Skeletal muscle cell (primary cell): ENCODE measurements around the gene DNAH14.
"Not testable (repeated sequence)": the region's sequence is repeated elsewhere in the genome, so short reads cannot be mapped to it uniquely, and the experiment has no call there.

Experiments used
- DNase-seq: peaks from one replicate; pipeline ENCODE4 v3.0.0-alpha.2; 2010; ENCODE audit warnings: low read depth
- H3K4me3 ChIP-seq: 2 replicates; pipeline ENCODE4 v1.5.1; 2011; ENCODE audit warnings: low read depth, mild to moderate bottlenecking, control low read depth, low read length, moderate library complexity

DNAH14 gene

GRCh38 chr1:225310544-225310943 is 381.1 kb downstream of the DNAH14 start:
- H3K4me3 ChIP-seq, DNase-seq: not testable (repeated sequence)

- no peak for DNase-seq
- H3K4me3 ChIP-seq = no peak overlapping the region
Observed at GRCh38 chr1:225318706-225319575, 389.5 kb downstream of the DNAH14 start.

- DNase-seq = no peak
- H3K4me3 ChIP-seq = no peak overlapping the region
Observed at GRCh38 chr1:225319871-225320270, 390.4 kb downstream of the DNAH14 start.

GRCh38 chr1:225321784-225322183 is 392.3 kb downstream of the DNAH14 start:
- H3K4me3 ChIP-seq = no peak overlapping the region
- DNase-seq = no peak

GRCh38 chr1:225329041-225329440 is 399.6 kb downstream of the DNAH14 start:
- no peak overlapping the region for H3K4me3 ChIP-seq
- DNase-seq = peak; percentile 5

GRCh38 chr1:225329996-225330395 is 400.5 kb downstream of the DNAH14 start:
- DNase-seq, H3K4me3 ChIP-seq: not testable (repeated sequence)

GRCh38 chr1:225332686-225333085 is 403.2 kb downstream of the DNAH14 start:
- DNase-seq = no peak
- H3K4me3 ChIP-seq = no peak overlapping the region

- not testable (repeated sequence) for H3K4me3 ChIP-seq, DNase-seq
Observed at GRCh38 chr1:225335098-225335778, 405.8 kb downstream of the DNAH14 start.

GRCh38 chr1:225338545-225338944 is 409.1 kb downstream of the DNAH14 start:
- no peak for DNase-seq
- no peak overlapping the region for H3K4me3 ChIP-seq

- DNase-seq = no peak
- H3K4me3 ChIP-seq = no peak overlapping the region
Observed at GRCh38 chr1:225341642-225342041, 412.2 kb downstream of the DNAH14 start.

- DNase-seq = no peak
- H3K4me3 ChIP-seq = no peak overlapping the region
Observed at GRCh38 chr1:225342695-225343094, 413.2 kb downstream of the DNAH14 start.

- no peak for DNase-seq
- no peak overlapping the region for H3K4me3 ChIP-seq
Observed at GRCh38 chr1:225343618-225344017, 414.1 kb downstream of the DNAH14 start.

- no peak for DNase-seq
- H3K4me3 ChIP-seq = no peak overlapping the region
Observed at GRCh38 chr1:225347123-225347683, 417.7 kb downstream of the DNAH14 start.

- H3K4me3 ChIP-seq = no peak overlapping the region
- DNase-seq = no peak
Observed at GRCh38 chr1:225348400-225348799, 418.9 kb downstream of the DNAH14 start.

- H3K4me3 ChIP-seq = no peak overlapping the region
- no peak for DNase-seq
Observed at GRCh38 chr1:225349826-225350225, 420.4 kb downstream of the DNAH14 start.

- DNase-seq = no peak
Observed at GRCh38 chr1:225350872-225351271, 421.4 kb downstream of the DNAH14 start.

GRCh38 chr1:225354906-225355305 is 425.4 kb downstream of the DNAH14 start:
- no peak overlapping the region for H3K4me3 ChIP-seq
- no peak for DNase-seq

More at GRCh38 chr1:225350872-225351271, 421.4 kb downstream of the DNAH14 start:
- no peak overlapping the region for H3K4me3 ChIP-seq

GRCh38 chr1:225355863-225356262 is 426.4 kb downstream of the DNAH14 start:
- DNase-seq = no peak
- no peak overlapping the region for H3K4me3 ChIP-seq

GRCh38 chr1:225360119-225360518 is 430.6 kb downstream of the DNAH14 start:
- no peak for DNase-seq
- H3K4me3 ChIP-seq = no peak overlapping the region

- H3K4me3 ChIP-seq = no peak overlapping the region
- no peak for DNase-seq
Observed at GRCh38 chr1:225361176-225361575, 431.7 kb downstream of the DNAH14 start.
